HCT116 (cell line): ENCODE measurements around the gene HHATL. TPM values are rescaled to one million over a fixed set of nuclear protein-coding genes. Genes with fewer than 3 reads are reported as not detected.

ENCODE experiments used
- ATAC-seq: fragments of 200-7000 bp; cut with Tn5 transposase; 2 replicates; pipeline ENCODE4 v1.9.1; 2020; ENCODE audit warnings: mild to moderate bottlenecking, moderate library complexity
- BruUV-seq: library from RNA; stranded (reverse); fragments of 400-500 nt; replicated peaks from 2 replicates; lab custom pipeline; 2021; lab: Mats Ljungman, UMichigan
- CTCF ChIA-PET: fragments of 300-600 bp; sonication (Branson Sonifier 250); formaldehyde crosslinking; loops from one replicate; lab custom pipeline; 2021; ENCODE audit warnings: antibody characterized with exemption; lab: Charles Lee
- POLR2A ChIA-PET: fragments of 300-600, 350-600 bp; sonication (Branson Sonifier 250); formaldehyde crosslinking; loops from one replicate; lab custom pipeline; 2021; ENCODE audit warnings: antibody characterized with exemption; lab: Charles Lee
- RAD21 ChIA-PET, 2 experiments: fragments of 300-600 bp; sonication (Branson Sonifier 250); formaldehyde crosslinking; loops; one replicate each; lab custom pipeline; 2023; ENCODE audit warnings: low total read pairs in 2 of 2; ENCODE audit not compliant: uncharacterized antibody in 2 of 2, unreplicated experiment in 2 of 2, low non-redundant PET in 1 of 2; lab: Charles Lee
- DNase-seq: peaks from one replicate; pipeline ENCODE4 v3.0.0-alpha.2; 2010; ENCODE audit warnings: low read depth, low spot score
- H2AFZ ChIP-seq: fragments of 200-600 bp; shearing (Covaris generic), sonication (generic); 2 replicates; pipeline ENCODE4 v1.6.1; 2017; ENCODE audit warnings: low read depth, mixed run types, mixed read lengths, antibody characterized with exemption, low read length; ENCODE audit not compliant: poor library complexity, severe bottlenecking
- H3K27ac ChIP-seq: 2 replicates; pipeline ENCODE4 v1.5.1; 2012; ENCODE audit warnings: low read depth, low read length
- H3K27me3 ChIP-seq: fragments of 200-600 bp; sonication (generic); 2 replicates; pipeline ENCODE4 v1.6.1; 2016; ENCODE audit warnings: mixed run types, low read length, mixed read lengths; ENCODE audit not compliant: insufficient read depth
- H3K36me3 ChIP-seq, 2 experiments: fragments of 200-500 bp in 1 of 2; fragments of 200-600 bp in 1 of 2; sonication (Bioruptor generic) in 1 of 2; sonication (generic) in 1 of 2; 2 replicates each; pipeline versions ENCODE4 v1.5.1 to v1.6.1; 2014 to 2016; ENCODE audit warnings: low read length in 2 of 2, inconsistent platforms in 1 of 2, mixed read lengths in 1 of 2, mixed run types in 1 of 2; ENCODE audit not compliant: insufficient read depth in 2 of 2, control insufficient read depth in 1 of 2
- H3K4me1 ChIP-seq, 2 experiments: fragments of 200-600 bp in 1 of 2; sonication (generic) in 1 of 2; 2 replicates each; pipeline versions ENCODE4 v1.5.1 to v1.6.1; 2012 to 2017; ENCODE audit warnings: low read length in 2 of 2, inconsistent platforms in 1 of 2, mild to moderate bottlenecking in 1 of 2, mixed read lengths in 1 of 2, mixed run types in 1 of 2, moderate library complexity in 1 of 2; ENCODE audit not compliant: insufficient read depth in 2 of 2, control insufficient read depth in 1 of 2
- H3K4me2 ChIP-seq: fragments of 200-600 bp; sonication (generic); 2 replicates; pipeline ENCODE4 v1.6.1; 2017; ENCODE audit warnings: mixed run types, low read length, mixed read lengths
- H3K4me3 ChIP-seq, 2 experiments: fragments of 200-600 bp in 1 of 2; sonication (generic) in 1 of 2; replicated peaks in 1 of 2; 2 replicates each; pipeline ENCODE4 v1.5.1; 2011 to 2016; ENCODE audit warnings: low read length in 2 of 2, control low read depth in 1 of 2, low read depth in 1 of 2, mild to moderate bottlenecking in 1 of 2, mixed read lengths in 1 of 2, mixed run types in 1 of 2
- H3K79me2 ChIP-seq: fragments of 200-600 bp; sonication (generic); 2 replicates; pipeline ENCODE4 v1.6.1; 2017; ENCODE audit warnings: mild to moderate bottlenecking, mixed run types, low read length, moderate library complexity, mixed read lengths; ENCODE audit not compliant: insufficient read depth
- H3K9ac ChIP-seq: fragments of 200-600 bp; sonication (generic); 2 replicates; pipeline ENCODE4 v1.6.1; 2016; ENCODE audit warnings: low read length, mixed read lengths
- H3K9me2 ChIP-seq: fragments of 200-600 bp; sonication (generic), shearing (Covaris generic); 2 replicates; pipeline ENCODE4 v1.6.1; 2017; ENCODE audit warnings: mixed run types, mild to moderate bottlenecking, moderate library complexity; ENCODE audit not compliant: insufficient read depth
- H3K9me3 ChIP-seq, 2 experiments: fragments of 200-500 bp in 1 of 2; fragments of 200-600 bp in 1 of 2; sonication (Bioruptor generic) in 1 of 2; sonication (generic) in 1 of 2; 2 replicates each; pipeline ENCODE4 v1.6.1; 2014 to 2017; ENCODE audit warnings: low read length in 2 of 2, mixed read lengths in 2 of 2, inconsistent platforms in 1 of 2, low read depth in 1 of 2, mild to moderate bottlenecking in 1 of 2, mixed run types in 1 of 2, moderate library complexity in 1 of 2; ENCODE audit not compliant: control insufficient read depth in 1 of 2, insufficient read depth in 1 of 2
- H4K20me1 ChIP-seq: fragments of 200-600 bp; sonication (generic), shearing (Covaris generic); 2 replicates; pipeline ENCODE4 v1.6.1; 2017; ENCODE audit warnings: mixed run types, mild to moderate bottlenecking, moderate library complexity; ENCODE audit not compliant: insufficient read depth
- CEBPB ChIP-seq: IDR thresholded peaks from 2 replicates; pipeline ENCODE4 v1.6.1; 2012; ENCODE audit warnings: low read depth
- CTCF ChIP-seq, 3 experiments: fragments of 200-600 bp in 1 of 3; sonication (generic) in 1 of 3; IDR thresholded peaks in 2 of 3; conservative IDR thresholded peaks in 1 of 3; 2 replicates each; pipeline ENCODE4 v1.5.1; 2012 to 2017; ENCODE audit warnings: low read depth in 2 of 3, low read length in 2 of 3, antibody characterized with exemption in 1 of 3, borderline replicate concordance in 1 of 3, control low read depth in 1 of 3, mild to moderate bottlenecking in 1 of 3, mixed read lengths in 1 of 3, mixed run types in 1 of 3, moderate library complexity in 1 of 3; ENCODE audit not compliant: insufficient read depth in 1 of 3
- ELF1 ChIP-seq: IDR thresholded peaks from 2 replicates; pipeline ENCODE4 v1.6.1; 2012; ENCODE audit warnings: low read depth, borderline replicate concordance
- JUND ChIP-seq: IDR thresholded peaks from 2 replicates; pipeline ENCODE4 v1.6.1; 2012
- POLR2A ChIP-seq: IDR thresholded peaks from 2 replicates; pipeline ENCODE4 v1.7.0; 2011; ENCODE audit warnings: borderline replicate concordance; ENCODE audit not compliant: insufficient read depth, insufficient read length; ENCODE audit errors: extremely low read depth
- RAD21 ChIP-seq: IDR thresholded peaks from 2 replicates; pipeline ENCODE4 v1.6.1; 2012; ENCODE audit warnings: low read depth, mild to moderate bottlenecking
- SIN3A ChIP-seq: IDR thresholded peaks from 2 replicates; pipeline ENCODE4 v1.6.1; 2012; ENCODE audit warnings: low read depth
- ZNF274 ChIP-seq: fragments of 200-500 bp; sonication (Bioruptor generic); IDR thresholded peaks from 2 replicates; pipeline ENCODE4 v1.6.1; 2014; ENCODE audit warnings: mild to moderate bottlenecking, low read depth, low read length, inconsistent platforms
- intact Hi-C: fragments of 100-400 bp; cut with micrococcal nuclease; formaldehyde crosslinking; loops from 2 replicates; pipeline ENCODE4 v1.10.0; 2022
- total RNA-seq: library from RNA; stranded (reverse); gene quantifications from one replicate; pipeline ENCODE4 v1.2.1, GENCODE V29; 2021; ENCODE audit not compliant: unreplicated experiment
- TF ChIP-seq, protein P1 (sequence below): IDR thresholded peaks from 2 replicates; pipeline ENCODE4 v1.6.1; 2012; ENCODE audit warnings: low read depth

Gene HHATL
- total RNA-seq, 1 experiment from 2014 or later, result 0.52 TPM

DNA sequence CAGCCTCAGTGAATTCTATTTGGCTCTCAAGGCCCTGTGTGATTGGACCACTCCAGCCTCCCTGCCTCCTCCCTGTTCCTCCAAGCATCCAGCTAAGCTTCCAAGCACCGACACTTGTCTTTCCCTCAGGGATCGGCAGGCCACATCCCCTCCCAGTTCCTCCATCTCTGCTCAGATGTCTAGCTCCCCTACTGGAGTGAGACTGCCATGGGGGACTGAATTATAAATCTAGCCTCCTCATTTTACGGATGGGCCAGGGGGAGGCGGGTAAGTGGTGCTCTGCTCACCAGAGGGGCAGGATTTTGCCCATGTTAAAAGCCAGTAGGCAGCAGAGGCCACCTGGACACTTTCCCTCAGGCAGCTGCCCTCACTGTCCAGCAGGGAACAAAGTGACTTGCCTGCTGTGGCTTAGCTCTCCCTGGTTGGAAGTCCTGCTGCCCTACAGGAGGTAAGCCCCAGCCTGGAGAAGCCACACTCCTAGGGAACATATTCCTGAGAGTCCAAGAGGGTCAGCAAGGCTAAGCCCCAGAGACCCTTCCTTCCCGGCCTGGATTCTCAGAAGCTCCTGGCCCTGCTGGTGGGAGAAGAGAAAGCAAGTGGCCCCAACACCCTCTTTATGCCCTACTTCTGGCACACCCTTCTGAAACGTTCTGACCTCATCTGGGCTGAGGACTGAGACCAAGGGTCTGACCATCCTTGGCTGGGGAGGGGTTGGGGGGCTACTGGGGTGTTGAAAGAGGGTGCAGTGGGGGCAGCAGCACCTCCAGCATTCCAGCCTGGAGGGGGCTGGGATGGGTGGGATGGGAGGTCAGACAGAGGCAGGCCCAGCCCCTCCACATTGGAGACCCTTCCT is 9.1 kb upstream of the HHATL start:
- Histone ChIP-seq H3K9me3 (no peaks in the 10 kb centered on the region), H2AFZ (no peak overlapping the region), H3K79me2 (no peaks in the 10 kb centered on the region), H3K36me3 (no peaks in the 10 kb centered on the region), H3K9me2 (no peaks in the 10 kb centered on the region), H3K4me3 (no peak overlapping the region), H3K27me3 (no peaks in the 10 kb centered on the region), H3K27ac (no peak overlapping the region), H3K4me1 (no peaks in the 10 kb centered on the region), H3K4me2 (no peak overlapping the region), H3K9ac (no peak overlapping the region), H4K20me1 (no peaks in the 10 kb centered on the region)
- intact Hi-C loops, result no loop called here
- POLR2A ChIA-PET, result interaction anchor here (1.1 kb wide), 1 partner anchor 12 kb away, joined by 3 read pairs; no protein-coding TSS in a partner anchor
- CTCF ChIA-PET, result no interaction called here
- RAD21 ChIA-PET, result no interaction called here
- BruUV-seq, result no TSS peak
- ATAC-seq (peak; percentile 84), DNase-seq (no peak)
- no peak for TF ChIP-seq RAD21
- peak in 2 of 3 experiments; percentile 17 to 25; a peak in 2 of 6 replicates for TF ChIP-seq CTCF (IDR thresholded peaks at IDR 0.05 in 2 of 3, conservative IDR thresholded peaks at IDR 0.05 in 1 of 3; ENCODE audit: borderline replicate concordance in 1 of 3, insufficient read depth in 1 of 3, low read depth in 2 of 3, low read length in 2 of 3)

DNA sequence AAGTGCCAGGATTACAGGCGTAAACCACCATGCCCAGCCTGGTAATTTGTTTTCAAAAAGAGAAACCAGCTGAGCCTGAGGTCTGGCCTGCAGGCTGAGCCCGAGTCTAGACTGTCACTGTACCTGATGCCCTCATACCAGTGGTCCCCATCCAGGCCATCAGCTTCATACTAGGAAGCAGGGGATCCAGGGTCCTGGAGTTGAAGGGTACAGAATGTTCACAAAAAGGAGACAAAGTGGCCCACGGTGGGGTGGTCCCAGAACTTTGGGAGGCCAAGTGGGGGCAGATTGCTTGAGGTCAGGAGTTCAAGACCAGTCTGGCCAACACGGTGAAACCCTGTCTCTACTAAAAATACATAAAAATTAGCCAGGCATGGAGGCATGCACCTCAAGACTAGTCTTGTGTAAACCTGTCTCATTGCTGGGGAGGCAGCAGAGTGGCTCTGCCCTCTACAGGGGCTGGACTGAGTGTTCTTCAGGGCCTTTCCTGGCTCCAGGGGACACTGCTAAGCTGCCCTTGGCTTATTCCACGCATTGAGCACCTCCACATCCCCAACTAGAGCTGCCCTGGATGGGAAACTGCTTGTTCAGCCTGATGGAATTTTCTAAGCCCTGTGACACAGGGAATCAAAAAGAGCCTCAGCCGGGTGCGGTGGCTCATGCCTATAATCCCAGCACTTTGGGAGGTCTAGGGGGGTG is 7.9 kb upstream of the HHATL start:
- Histone ChIP-seq H4K20me1 (no peaks in the 10 kb centered on the region), H3K4me2 (no peak overlapping the region), H3K4me1 (no peaks in the 10 kb centered on the region), H3K79me2 (no peaks in the 10 kb centered on the region), H3K4me3 (no peak overlapping the region), H2AFZ (no peak overlapping the region), H3K9me2 (no peaks in the 10 kb centered on the region), H3K27ac (no peak overlapping the region), H3K9me3 (no peaks in the 10 kb centered on the region), H3K27me3 (no peaks in the 10 kb centered on the region), H3K9ac (no peak overlapping the region), H3K36me3 (no peaks in the 10 kb centered on the region)
- ChIA-PET CTCF (no interaction called here), RAD21 (no interaction called here), POLR2A (interaction anchor here (1.1 kb wide), 1 partner anchor 13 kb away, joined by 3 read pairs; no protein-coding TSS in a partner anchor)
- intact Hi-C loops, result no loop called here
- ATAC-seq (no peak), DNase-seq (no peak)
- no TSS peak for BruUV-seq
- no peak for TF ChIP-seq SIN3A
- no peak for TF ChIP-seq CEBPB
- no peak for TF ChIP-seq POLR2A
- TF ChIP-seq, protein P1, sequence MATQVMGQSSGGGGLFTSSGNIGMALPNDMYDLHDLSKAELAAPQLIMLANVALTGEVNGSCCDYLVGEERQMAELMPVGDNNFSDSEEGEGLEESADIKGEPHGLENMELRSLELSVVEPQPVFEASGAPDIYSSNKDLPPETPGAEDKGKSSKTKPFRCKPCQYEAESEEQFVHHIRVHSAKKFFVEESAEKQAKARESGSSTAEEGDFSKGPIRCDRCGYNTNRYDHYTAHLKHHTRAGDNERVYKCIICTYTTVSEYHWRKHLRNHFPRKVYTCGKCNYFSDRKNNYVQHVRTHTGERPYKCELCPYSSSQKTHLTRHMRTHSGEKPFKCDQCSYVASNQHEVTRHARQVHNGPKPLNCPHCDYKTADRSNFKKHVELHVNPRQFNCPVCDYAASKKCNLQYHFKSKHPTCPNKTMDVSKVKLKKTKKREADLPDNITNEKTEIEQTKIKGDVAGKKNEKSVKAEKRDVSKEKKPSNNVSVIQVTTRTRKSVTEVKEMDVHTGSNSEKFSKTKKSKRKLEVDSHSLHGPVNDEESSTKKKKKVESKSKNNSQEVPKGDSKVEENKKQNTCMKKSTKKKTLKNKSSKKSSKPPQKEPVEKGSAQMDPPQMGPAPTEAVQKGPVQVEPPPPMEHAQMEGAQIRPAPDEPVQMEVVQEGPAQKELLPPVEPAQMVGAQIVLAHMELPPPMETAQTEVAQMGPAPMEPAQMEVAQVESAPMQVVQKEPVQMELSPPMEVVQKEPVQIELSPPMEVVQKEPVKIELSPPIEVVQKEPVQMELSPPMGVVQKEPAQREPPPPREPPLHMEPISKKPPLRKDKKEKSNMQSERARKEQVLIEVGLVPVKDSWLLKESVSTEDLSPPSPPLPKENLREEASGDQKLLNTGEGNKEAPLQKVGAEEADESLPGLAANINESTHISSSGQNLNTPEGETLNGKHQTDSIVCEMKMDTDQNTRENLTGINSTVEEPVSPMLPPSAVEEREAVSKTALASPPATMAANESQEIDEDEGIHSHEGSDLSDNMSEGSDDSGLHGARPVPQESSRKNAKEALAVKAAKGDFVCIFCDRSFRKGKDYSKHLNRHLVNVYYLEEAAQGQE, result no peak
- TF ChIP-seq ZNF274, result no peak
- TF ChIP-seq ELF1, result no peak
- no peak for TF ChIP-seq CTCF (IDR thresholded peaks at IDR 0.05 in 2 of 3, conservative IDR thresholded peaks at IDR 0.05 in 1 of 3; ENCODE audit: borderline replicate concordance in 1 of 3, insufficient read depth in 1 of 3, low read depth in 2 of 3, low read length in 2 of 3)
- TF ChIP-seq JUND, result no peak
